ENCODE data around the gene ERGIC1. TPM values are rescaled to one million over a fixed set of nuclear protein-coding genes. Genes with fewer than 3 reads are reported as not detected.
A peak's percentile ranks its signal among the peaks of the same experiment; 100 is the strongest.

ERGIC1 gene
- total RNA-seq, 4 donors from 2014 or later: 113 to 180 (median 143) TPM

DNA sequence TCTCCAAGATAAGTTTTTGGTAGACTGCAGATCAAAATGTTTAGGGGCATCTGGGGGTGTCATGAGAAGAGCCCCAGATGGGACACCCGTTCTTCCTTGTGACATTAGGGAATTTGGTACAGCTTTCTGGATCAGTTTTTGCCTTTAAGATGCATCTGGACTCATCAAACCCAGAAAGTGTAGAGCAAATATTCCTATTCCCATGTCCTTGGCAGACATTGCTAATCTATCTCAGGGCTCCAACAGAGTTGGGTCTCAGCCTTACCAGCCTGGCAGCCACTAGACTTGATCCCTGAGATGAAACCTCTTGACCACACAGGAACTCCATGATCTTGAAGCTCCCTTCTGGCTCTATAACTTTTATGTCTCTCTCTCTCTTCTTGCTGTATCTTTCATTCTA, 35.6 kb downstream of the ERGIC1 start:
- Histone ChIP-seq H3K4me3 (no peak overlapping the region), H3K27me3 (no peaks in the 10 kb centered on the region), H3K4me1 (peaks cover 0 to 43% (median 5%) of the 10 kb centered on the region in 4 donors), H3K36me3 (no peaks in the 10 kb centered on the region), H3K27ac (peak overlapping the region; percentile 42 to 83 (median 66)), H3K9me3 (no peaks in the 10 kb centered on the region)
- TF ChIP-seq, protein P1, sequence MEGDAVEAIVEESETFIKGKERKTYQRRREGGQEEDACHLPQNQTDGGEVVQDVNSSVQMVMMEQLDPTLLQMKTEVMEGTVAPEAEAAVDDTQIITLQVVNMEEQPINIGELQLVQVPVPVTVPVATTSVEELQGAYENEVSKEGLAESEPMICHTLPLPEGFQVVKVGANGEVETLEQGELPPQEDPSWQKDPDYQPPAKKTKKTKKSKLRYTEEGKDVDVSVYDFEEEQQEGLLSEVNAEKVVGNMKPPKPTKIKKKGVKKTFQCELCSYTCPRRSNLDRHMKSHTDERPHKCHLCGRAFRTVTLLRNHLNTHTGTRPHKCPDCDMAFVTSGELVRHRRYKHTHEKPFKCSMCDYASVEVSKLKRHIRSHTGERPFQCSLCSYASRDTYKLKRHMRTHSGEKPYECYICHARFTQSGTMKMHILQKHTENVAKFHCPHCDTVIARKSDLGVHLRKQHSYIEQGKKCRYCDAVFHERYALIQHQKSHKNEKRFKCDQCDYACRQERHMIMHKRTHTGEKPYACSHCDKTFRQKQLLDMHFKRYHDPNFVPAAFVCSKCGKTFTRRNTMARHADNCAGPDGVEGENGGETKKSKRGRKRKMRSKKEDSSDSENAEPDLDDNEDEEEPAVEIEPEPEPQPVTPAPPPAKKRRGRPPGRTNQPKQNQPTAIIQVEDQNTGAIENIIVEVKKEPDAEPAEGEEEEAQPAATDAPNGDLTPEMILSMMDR (IDR thresholded peaks at IDR 0.05): no peak
- TF ChIP-seq POLR2A (IDR thresholded peaks at IDR 0.05): no peak
- DNase-seq: no peak

DNA sequence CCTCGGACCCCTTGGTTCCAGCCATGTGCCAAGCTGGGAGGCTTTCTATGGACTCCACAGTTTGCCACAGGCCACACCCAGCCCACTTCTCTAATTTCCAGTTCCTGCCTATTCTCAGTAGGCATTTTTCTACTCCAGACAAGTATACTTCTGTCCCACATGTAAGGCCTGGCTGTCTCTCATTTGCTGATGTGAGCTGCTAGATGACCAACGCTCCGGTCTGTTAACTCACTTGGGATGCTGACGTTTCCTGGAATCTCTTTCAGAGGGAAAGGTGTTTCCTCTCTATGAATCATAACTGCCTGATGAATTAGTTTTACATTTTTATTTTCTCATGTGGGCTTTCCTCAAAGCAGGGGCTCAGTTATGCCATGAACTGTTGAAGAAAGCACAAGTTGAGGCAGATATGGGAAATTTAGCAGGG, 36.3 kb downstream of the ERGIC1 start:
- no peaks in the 10 kb centered on the region for H3K27me3 ChIP-seq
- no peak for TF ChIP-seq POLR2A (IDR thresholded peaks at IDR 0.05)
- TF ChIP-seq, protein P1 (IDR thresholded peaks at IDR 0.05): no peak
- H3K4me3 ChIP-seq: no peak overlapping the region
- DNase-seq: no peak
- no peaks in the 10 kb centered on the region for H3K9me3 ChIP-seq
- no peaks in the 10 kb centered on the region for H3K36me3 ChIP-seq
- H3K4me1 ChIP-seq: peaks cover 0 to 43% (median 5%) of the 10 kb centered on the region in 4 donors
- peak overlapping the region; percentile 51 to 83 (median 66) for H3K27ac ChIP-seq

DNA sequence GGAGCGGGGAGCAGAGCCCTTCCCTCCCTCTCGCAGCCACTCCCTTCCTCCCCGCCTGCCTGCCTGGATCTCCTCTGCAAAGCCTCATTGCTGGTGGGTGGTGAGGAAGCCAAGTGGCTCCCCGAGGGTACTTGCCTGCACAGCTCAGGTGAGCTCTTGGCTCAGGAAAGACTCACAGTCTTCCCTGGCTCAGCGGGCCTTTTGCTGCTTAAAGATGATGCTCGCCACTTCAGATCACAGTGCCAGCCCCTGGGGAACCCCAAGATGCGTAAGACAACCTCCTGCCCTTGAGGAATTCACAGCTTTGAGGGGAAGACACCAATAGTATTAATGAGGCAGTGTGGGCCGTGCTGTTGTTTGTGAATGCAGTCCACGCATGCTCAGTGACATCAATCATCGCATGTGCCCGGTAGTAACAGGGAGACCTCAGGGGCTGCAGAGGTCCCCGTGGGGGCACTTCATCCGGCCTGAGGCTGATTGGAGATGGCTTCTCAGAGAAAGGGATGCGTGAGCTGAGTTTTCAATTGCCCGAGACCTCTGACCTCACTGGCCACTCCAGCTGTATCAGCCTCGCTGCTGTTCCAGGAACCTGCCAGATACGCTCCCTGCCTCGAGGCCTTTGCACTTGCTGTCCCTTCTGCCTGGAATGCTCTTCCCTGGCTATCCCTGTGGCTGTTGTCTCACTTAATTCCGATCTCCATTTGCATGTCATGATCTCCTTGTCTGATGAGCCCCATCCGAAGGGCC, 36.8 kb downstream of the ERGIC1 start:
- peaks cover 0 to 43% (median 5%) of the 10 kb centered on the region in 4 donors for H3K4me1 ChIP-seq
- TF ChIP-seq, protein P1 (IDR thresholded peaks at IDR 0.05): no peak
- TF ChIP-seq POLR2A (IDR thresholded peaks at IDR 0.05): no peak
- H3K27ac ChIP-seq: peak overlapping the region; percentile 51 to 83 (median 66)

DNA sequence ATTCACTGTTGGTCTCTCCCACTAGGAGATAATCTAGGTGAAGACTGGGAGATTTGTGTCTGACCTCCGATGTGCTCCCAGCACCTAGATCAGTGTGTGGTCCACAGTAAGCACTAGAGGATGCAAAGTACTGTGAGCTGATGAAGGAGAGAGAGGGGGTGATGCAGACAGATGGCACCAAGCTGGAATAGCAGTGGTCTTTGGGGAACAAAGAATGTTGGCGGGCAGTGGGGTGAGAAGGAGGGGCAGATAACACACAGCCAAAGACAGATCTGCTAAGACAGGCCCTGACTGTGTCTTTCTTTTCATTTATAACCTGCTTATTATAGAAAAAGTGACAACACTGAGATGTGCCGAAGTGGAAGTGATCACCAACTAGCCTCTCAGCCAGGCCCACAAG, 37.5 kb downstream of the ERGIC1 start:
- H3K9me3 ChIP-seq: no peaks in the 10 kb centered on the region
- H3K4me1 ChIP-seq: peaks cover 0 to 43% (median 5%) of the 10 kb centered on the region in 4 donors
- H3K27ac ChIP-seq: peak overlapping the region in 3 of 4 donors; percentile 52 to 83 (median 79)
- no peaks in the 10 kb centered on the region for H3K27me3 ChIP-seq
- no peak for DNase-seq
- H3K36me3 ChIP-seq: no peaks in the 10 kb centered on the region
- no peak overlapping the region for H3K4me3 ChIP-seq
- TF ChIP-seq, protein P1 (IDR thresholded peaks at IDR 0.05): no peak
- no peak for TF ChIP-seq POLR2A (IDR thresholded peaks at IDR 0.05)

More for the DNA sequence above, 36.8 kb downstream of the ERGIC1 start:
- no peaks in the 10 kb centered on the region for H3K9me3 ChIP-seq
- H3K36me3 ChIP-seq: no peaks in the 10 kb centered on the region
- no peak overlapping the region for H3K4me3 ChIP-seq
- DNase-seq: no peak
- H3K27me3 ChIP-seq: no peaks in the 10 kb centered on the region

DNA sequence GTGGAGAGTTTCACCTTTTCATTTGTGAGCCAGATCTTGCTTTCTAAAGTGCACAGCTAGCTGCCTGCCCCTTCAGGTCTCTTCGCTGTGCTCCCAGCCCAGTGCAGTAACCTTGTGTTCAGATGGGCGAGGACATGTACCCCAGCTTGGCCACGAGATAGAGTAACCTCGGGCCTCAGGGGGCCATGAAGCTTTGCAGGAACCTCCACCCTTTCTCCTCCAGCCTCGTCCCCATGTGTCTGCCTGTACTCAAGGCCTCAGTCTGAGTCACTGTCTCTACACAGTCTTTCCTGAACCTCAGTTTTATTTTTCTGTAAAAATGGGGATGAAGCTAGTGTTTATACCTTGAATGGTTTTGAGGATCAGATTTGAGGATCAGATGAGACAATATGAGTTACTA, 37.9 kb downstream of the ERGIC1 start:
- Histone ChIP-seq H3K9me3 (no peaks in the 10 kb centered on the region), H3K27me3 (no peaks in the 10 kb centered on the region), H3K4me3 (no peak overlapping the region), H3K27ac (peak overlapping the region; percentile 38 to 83 (median 61)), H3K4me1 (peaks cover 0 to 43% (median 5%) of the 10 kb centered on the region in 4 donors), H3K36me3 (no peaks in the 10 kb centered on the region)
- TF ChIP-seq, protein P1 (IDR thresholded peaks at IDR 0.05): no peak
- no peak for TF ChIP-seq POLR2A (IDR thresholded peaks at IDR 0.05)
- no peak for DNase-seq
